ENCODE measurements around the gene PHIP.
"Not testable (repeated sequence)": the region's sequence is repeated elsewhere in the genome, so short reads cannot be mapped to it uniquely, and the experiment has no call there.

PHIP gene

GRCh38 chr6:78917788-78918187 is 160.3 kb downstream of the PHIP start:
- Histone ChIP-seq H3K36me3 (ENCODE audit: insufficient read depth, low read length) (no peaks in the 10 kb centered on the region), H3K4me1 (ENCODE audit: insufficient read depth, low read length) (no peaks in the 10 kb centered on the region), H3K4me3 (ENCODE audit: low read depth in 1 of 2, low read length in 2 of 2) (no peak overlapping the region), H3K27me3 (ENCODE audit: control insufficient read depth in 1 of 2, insufficient read depth in 2 of 2, low read length in 2 of 2) (no peaks in the 10 kb centered on the region), H3K9me3 (ENCODE audit: low read length) (no peaks in the 10 kb centered on the region), H3K9ac (ENCODE audit: low read length) (no peak overlapping the region), H3K27ac (ENCODE audit: low read depth, low read length) (no peak overlapping the region)

GRCh38 chr6:78916411-78916810 is 161.6 kb downstream of the PHIP start:
- Histone ChIP-seq H3K4me1 (ENCODE audit: insufficient read depth, low read length) (no peaks in the 10 kb centered on the region), H3K9ac (ENCODE audit: low read length) (no peak overlapping the region), H3K4me3 (ENCODE audit: low read depth in 1 of 2, low read length in 2 of 2) (no peak overlapping the region), H3K9me3 (ENCODE audit: low read length) (no peaks in the 10 kb centered on the region), H3K36me3 (ENCODE audit: insufficient read depth, low read length) (no peaks in the 10 kb centered on the region), H3K27ac (ENCODE audit: low read depth, low read length) (no peak overlapping the region), H3K27me3 (ENCODE audit: control insufficient read depth in 1 of 2, insufficient read depth in 2 of 2, low read length in 2 of 2) (no peaks in the 10 kb centered on the region)

DNA sequence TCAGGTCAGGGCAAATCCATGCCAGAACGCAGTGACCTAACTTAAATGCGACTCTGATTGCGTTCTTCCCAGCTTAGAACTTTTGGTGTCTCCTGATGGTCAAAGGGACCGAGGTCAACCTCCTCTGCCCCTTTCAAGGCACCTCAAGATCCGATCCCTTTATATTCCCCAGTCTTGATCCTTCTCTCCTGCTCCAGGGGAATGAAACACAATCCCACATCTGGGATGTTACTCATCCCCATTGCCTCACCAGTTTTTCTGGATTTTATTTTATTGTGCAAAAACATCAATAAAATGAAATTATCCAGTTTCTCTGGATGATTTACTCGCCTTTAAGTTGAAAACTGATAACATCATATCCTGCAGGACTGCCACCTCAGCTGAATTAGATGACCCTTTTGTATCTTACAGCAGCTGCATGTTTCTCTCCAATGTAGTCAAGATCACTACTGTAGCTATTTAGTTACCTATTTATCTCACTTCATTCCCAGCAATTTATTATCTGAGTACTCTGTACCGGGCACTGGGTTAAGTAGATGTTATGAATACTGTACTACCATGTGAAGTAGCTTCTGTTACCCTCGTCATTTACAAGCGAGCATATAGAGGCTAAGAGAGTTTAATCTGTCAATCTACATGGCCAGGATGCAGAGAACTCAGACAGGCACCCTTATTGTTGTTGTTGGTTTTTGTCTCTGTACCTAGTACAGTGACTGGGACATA is 166.7 kb downstream of the PHIP start:
- H3K27me3 ChIP-seq (ENCODE audit: control insufficient read depth in 1 of 2, insufficient read depth in 2 of 2, low read length in 2 of 2): no peaks in the 10 kb centered on the region
- no peaks in the 10 kb centered on the region for H3K9me3 ChIP-seq (ENCODE audit: low read length)
- H3K27ac ChIP-seq (ENCODE audit: low read depth, low read length): no peak overlapping the region
- no peak overlapping the region for H3K9ac ChIP-seq (ENCODE audit: low read length)
- no peaks in the 10 kb centered on the region for H3K36me3 ChIP-seq (ENCODE audit: insufficient read depth, low read length)
- H3K4me3 ChIP-seq (ENCODE audit: low read depth in 1 of 2, low read length in 2 of 2): no peak overlapping the region
- H3K4me1 ChIP-seq (ENCODE audit: insufficient read depth, low read length): no peaks in the 10 kb centered on the region

DNA sequence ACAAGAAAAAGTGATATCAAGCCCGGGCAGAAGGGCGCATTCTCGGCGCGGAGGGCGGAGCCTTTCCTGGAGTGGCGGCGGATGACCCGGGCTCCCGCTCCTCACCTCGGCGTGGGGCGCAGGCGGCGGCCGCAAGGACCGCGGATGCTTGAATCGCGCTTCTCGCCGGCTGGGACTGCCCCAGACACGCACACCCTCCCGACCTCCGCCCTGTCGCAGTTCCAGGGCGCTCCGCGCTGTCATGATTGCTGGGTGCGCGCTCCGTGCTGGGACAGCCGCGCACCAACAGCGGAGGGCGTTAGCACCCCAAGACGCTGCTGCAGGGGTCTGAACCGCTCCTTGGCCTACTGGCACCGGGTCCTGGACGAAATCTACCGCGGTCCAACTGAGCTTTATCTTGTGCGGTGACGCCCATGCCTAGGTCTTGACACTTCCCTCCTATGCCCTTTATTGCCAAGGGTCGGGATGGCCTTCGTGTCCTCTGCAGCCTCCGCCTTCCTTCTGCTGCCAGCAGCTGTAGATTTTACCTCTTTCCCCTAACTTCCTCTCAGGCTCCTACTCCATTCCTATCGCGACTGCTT is 167.4 kb downstream of the PHIP start:
- Histone ChIP-seq H3K9me3 (ENCODE audit: low read length) (no peaks in the 10 kb centered on the region), H3K9ac (ENCODE audit: low read length) (no peak overlapping the region), H3K4me1 (ENCODE audit: insufficient read depth, low read length) (no peaks in the 10 kb centered on the region), H3K4me3 (ENCODE audit: low read depth in 1 of 2, low read length in 2 of 2) (peak overlapping the region; percentile 12 to 34), H3K36me3 (ENCODE audit: insufficient read depth, low read length) (no peaks in the 10 kb centered on the region), H3K27me3 (ENCODE audit: control insufficient read depth in 1 of 2, insufficient read depth in 2 of 2, low read length in 2 of 2) (no peaks in the 10 kb centered on the region), H3K27ac (ENCODE audit: low read depth, low read length) (no peak overlapping the region)

DNA sequence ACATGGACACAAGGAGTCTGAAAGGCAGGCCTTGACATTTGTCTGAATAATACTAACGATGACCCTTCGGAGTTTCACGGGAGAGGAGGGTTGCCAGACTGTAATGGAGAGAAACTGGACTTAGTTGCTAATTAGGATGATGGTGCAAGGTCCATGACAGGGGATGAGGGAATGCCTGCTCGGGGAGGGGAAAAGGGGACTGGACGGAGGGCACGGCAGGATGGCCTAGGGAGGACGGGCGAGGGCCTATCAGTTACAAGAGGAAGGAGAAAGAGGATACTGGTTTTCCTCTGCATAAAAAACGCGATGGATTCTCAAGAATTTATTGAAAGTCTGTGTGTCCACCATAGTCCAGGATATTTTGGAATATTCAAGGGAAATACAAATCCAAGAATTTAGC is 168.0 kb downstream of the PHIP start:
- Histone ChIP-seq H3K9ac (ENCODE audit: low read length) (no peak overlapping the region), H3K9me3 (ENCODE audit: low read length) (no peaks in the 10 kb centered on the region), H3K27me3 (ENCODE audit: control insufficient read depth in 1 of 2, insufficient read depth in 2 of 2, low read length in 2 of 2) (no peaks in the 10 kb centered on the region), H3K4me3 (ENCODE audit: low read depth in 1 of 2, low read length in 2 of 2) (no peak overlapping the region), H3K36me3 (ENCODE audit: insufficient read depth, low read length) (no peaks in the 10 kb centered on the region), H3K27ac (ENCODE audit: low read depth, low read length) (no peak overlapping the region), H3K4me1 (ENCODE audit: insufficient read depth, low read length) (no peaks in the 10 kb centered on the region)

- H3K9ac ChIP-seq (ENCODE audit: low read length): no peak overlapping the region
- H3K36me3 ChIP-seq (ENCODE audit: insufficient read depth, low read length): no peaks in the 10 kb centered on the region
- H3K4me1 ChIP-seq (ENCODE audit: insufficient read depth, low read length): no peaks in the 10 kb centered on the region
- no peak overlapping the region for H3K4me3 ChIP-seq (ENCODE audit: low read depth in 1 of 2, low read length in 2 of 2)
- H3K9me3 ChIP-seq (ENCODE audit: low read length): no peaks in the 10 kb centered on the region
- no peaks in the 10 kb centered on the region for H3K27me3 ChIP-seq (ENCODE audit: control insufficient read depth in 1 of 2, insufficient read depth in 2 of 2, low read length in 2 of 2)
- H3K27ac ChIP-seq (ENCODE audit: low read depth, low read length): no peak overlapping the region
These were observed 168.7 kb downstream of the PHIP start for GRCh38 chr6:78909391-78909790.

DNA sequence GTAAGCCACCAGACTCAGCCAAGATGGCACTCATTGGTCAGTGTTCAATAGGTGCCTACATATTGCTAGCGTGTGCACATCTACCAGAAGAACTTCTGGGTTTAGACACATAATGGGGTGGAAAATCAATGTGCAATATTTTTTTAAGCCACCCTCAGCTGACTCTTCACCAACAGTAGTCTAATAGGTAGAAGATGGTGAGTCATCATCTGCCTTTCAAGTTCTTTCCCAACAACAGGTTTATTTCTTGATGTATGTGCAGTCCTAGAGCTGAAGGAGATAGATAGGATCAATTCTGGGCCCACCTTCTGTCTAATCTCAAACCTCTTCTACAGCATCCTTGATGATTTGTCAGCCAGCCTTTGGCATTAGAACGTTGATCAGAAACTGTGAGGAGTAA is 169.4 kb downstream of the PHIP start:
- H3K36me3 ChIP-seq (ENCODE audit: insufficient read depth, low read length): no peaks in the 10 kb centered on the region
- no peaks in the 10 kb centered on the region for H3K27me3 ChIP-seq (ENCODE audit: control insufficient read depth in 1 of 2, insufficient read depth in 2 of 2, low read length in 2 of 2)
- H3K4me1 ChIP-seq (ENCODE audit: insufficient read depth, low read length): no peaks in the 10 kb centered on the region
- H3K27ac ChIP-seq (ENCODE audit: low read depth, low read length): no peak overlapping the region
- no peaks in the 10 kb centered on the region for H3K9me3 ChIP-seq (ENCODE audit: low read length)
- no peak overlapping the region for H3K9ac ChIP-seq (ENCODE audit: low read length)
- no peak overlapping the region for H3K4me3 ChIP-seq (ENCODE audit: low read depth in 1 of 2, low read length in 2 of 2)

DNA sequence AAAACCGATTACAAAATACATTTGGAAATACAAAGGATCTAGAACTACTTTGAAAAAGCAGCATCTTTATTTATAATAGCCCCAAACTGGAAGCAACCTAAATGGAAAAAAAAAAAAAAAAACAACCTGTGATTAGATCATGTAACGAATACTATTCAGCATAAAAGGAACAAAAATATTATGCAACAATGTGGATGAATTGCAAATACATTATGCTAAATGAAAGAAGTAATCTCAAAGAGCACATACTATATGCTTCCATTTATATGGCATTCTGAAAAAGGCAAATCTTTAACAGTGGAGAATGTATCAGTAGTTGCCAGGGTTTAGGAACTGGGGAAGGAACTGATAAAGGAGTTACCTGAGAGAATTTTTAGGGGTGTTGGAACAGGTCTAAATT is 181.8 kb downstream of the PHIP start:
- no peaks in the 10 kb centered on the region for H3K9me3 ChIP-seq (ENCODE audit: low read length)
- no peaks in the 10 kb centered on the region for H3K27me3 ChIP-seq (ENCODE audit: control insufficient read depth in 1 of 2, insufficient read depth in 2 of 2, low read length in 2 of 2)
- no peaks in the 10 kb centered on the region for H3K4me1 ChIP-seq (ENCODE audit: insufficient read depth, low read length)
- no peak overlapping the region for H3K27ac ChIP-seq (ENCODE audit: low read depth, low read length)
- no peaks in the 10 kb centered on the region for H3K36me3 ChIP-seq (ENCODE audit: insufficient read depth, low read length)
- no peak overlapping the region for H3K9ac ChIP-seq (ENCODE audit: low read length)
- no peak overlapping the region for H3K4me3 ChIP-seq (ENCODE audit: low read depth in 1 of 2, low read length in 2 of 2)

- H3K4me1 ChIP-seq (ENCODE audit: insufficient read depth, low read length); H3K9ac ChIP-seq (ENCODE audit: low read length); H3K4me3 ChIP-seq (ENCODE audit: low read depth in 1 of 2, low read length in 2 of 2); H3K36me3 ChIP-seq (ENCODE audit: insufficient read depth, low read length); H3K27ac ChIP-seq (ENCODE audit: low read depth, low read length); H3K9me3 ChIP-seq (ENCODE audit: low read length); H3K27me3 ChIP-seq (ENCODE audit: control insufficient read depth in 1 of 2, insufficient read depth in 2 of 2, low read length in 2 of 2): not testable (repeated sequence)
These were observed 188.2 kb downstream of the PHIP start for GRCh38 chr6:78889901-78890300.
